GM12865 (cell line): ENCODE data around the gene SAMD13.
A peak's percentile ranks its signal among the peaks of the same experiment; 100 is the strongest.

ENCODE experiments used
- DNase-seq: peaks from one replicate; pipeline ENCODE4 v3.0.0; 2010; ENCODE audit warnings: low read depth
- H3K4me3 ChIP-seq: 2 replicates; pipeline ENCODE4 v1.5.1; 2011; ENCODE audit warnings: mild to moderate bottlenecking, low read depth, low read length, control low read depth
- TF ChIP-seq, protein P1 (sequence below): IDR thresholded peaks from 2 replicates; pipeline ENCODE4 v1.5.1; 2011; ENCODE audit warnings: low read length, control low read depth, low read depth, inconsistent platforms; ENCODE audit not compliant: insufficient read depth; ENCODE audit errors: missing control alignments

The SAMD13 gene

DNA sequence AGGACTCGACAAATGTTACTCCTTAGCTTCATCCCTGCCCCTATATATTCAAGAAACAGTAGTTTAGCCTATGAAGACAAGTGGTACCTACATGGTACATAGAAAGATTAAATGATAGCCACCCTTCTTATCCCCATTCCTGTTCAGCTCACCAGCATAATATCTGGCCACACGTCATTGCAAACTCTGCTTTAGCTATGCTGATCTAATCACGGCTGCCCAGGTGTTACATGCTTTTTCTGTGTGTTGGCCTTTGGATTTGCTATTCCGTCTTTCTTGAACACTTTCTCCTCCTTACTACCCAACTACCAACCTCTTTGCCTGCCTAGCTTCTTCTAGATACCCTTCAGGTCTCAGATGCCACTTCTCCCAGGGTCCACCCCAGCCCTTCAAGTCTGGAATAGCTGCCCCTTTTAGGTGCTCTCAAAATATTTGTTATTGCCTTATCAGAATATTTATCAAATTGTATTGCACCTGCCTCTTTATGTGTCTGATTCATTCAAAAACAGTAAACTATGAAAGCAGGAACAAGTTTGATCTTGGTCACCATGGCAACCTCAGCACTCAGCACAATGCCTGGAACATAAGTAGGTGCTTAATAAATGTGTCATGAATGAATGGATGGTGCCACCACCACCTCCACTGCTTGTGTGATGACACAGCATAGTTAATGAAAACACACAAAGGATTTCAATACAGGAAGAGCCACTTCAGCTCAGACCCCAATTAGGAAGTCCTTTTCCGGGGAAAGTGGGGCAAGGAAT, 85.4 kb downstream of the SAMD13 start:
- no peak overlapping the region for H3K4me3 ChIP-seq
- TF ChIP-seq, protein P1, sequence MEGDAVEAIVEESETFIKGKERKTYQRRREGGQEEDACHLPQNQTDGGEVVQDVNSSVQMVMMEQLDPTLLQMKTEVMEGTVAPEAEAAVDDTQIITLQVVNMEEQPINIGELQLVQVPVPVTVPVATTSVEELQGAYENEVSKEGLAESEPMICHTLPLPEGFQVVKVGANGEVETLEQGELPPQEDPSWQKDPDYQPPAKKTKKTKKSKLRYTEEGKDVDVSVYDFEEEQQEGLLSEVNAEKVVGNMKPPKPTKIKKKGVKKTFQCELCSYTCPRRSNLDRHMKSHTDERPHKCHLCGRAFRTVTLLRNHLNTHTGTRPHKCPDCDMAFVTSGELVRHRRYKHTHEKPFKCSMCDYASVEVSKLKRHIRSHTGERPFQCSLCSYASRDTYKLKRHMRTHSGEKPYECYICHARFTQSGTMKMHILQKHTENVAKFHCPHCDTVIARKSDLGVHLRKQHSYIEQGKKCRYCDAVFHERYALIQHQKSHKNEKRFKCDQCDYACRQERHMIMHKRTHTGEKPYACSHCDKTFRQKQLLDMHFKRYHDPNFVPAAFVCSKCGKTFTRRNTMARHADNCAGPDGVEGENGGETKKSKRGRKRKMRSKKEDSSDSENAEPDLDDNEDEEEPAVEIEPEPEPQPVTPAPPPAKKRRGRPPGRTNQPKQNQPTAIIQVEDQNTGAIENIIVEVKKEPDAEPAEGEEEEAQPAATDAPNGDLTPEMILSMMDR = no peak
- DNase-seq = peak; percentile 17

DNA sequence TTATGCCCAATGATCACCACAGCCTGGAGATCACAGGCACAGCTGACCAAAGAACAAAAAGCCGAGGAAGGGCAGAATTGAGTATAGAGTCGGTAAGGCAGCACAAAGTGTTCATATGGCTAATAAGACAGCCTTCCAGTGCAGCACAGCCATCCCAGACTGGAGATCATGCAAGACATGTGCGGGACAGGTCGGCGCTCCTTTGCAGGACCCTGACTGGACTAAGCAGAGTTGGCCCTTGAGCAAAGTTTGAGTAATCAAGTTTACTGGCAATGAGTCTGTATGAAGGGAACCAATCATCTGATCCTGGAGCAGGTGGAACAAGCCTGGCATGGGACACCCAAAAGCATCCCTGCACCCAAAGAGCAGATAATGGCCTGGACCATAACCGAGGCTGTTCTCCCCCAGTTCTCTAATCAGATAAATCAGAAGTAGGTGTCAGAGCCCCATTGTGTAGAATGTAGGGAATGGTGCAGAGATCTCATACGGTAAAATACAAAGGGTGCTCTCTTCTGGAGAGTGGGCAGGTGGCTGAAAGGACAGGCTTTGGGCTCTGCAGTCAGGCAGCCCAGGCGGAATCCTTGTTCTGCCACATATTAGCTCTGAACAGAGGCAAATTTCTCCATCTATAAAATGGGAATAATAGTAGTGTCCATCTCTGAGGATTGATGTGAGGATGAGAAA, 86.1 kb downstream of the SAMD13 start:
- TF ChIP-seq, protein P1 = no peak
- peak; percentile 5 for DNase-seq

DNA sequence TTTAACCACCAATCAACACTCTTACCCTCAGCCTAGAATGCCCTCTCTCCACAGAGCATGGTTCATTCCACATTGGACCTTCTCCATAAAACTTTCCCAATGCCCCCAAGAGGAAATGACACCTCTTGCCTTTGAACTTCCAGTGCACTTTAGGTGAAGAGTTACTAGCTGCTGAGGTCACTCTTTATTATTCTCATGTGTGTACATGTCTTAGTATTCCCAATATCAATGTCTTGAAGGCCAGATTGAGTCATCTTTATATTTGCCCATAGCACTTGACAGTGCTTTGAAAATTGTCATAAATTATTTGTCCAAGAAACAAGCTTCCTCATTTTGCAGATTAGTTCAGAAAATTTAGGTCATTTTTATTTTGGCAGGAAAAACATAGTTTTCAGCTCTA, 88.7 kb downstream of the SAMD13 start:
- no peak overlapping the region for H3K4me3 ChIP-seq
- TF ChIP-seq, protein P1 = no peak
- DNase-seq = no peak

More for the DNA sequence above, 86.1 kb downstream of the SAMD13 start:
- no peak overlapping the region for H3K4me3 ChIP-seq

DNA sequence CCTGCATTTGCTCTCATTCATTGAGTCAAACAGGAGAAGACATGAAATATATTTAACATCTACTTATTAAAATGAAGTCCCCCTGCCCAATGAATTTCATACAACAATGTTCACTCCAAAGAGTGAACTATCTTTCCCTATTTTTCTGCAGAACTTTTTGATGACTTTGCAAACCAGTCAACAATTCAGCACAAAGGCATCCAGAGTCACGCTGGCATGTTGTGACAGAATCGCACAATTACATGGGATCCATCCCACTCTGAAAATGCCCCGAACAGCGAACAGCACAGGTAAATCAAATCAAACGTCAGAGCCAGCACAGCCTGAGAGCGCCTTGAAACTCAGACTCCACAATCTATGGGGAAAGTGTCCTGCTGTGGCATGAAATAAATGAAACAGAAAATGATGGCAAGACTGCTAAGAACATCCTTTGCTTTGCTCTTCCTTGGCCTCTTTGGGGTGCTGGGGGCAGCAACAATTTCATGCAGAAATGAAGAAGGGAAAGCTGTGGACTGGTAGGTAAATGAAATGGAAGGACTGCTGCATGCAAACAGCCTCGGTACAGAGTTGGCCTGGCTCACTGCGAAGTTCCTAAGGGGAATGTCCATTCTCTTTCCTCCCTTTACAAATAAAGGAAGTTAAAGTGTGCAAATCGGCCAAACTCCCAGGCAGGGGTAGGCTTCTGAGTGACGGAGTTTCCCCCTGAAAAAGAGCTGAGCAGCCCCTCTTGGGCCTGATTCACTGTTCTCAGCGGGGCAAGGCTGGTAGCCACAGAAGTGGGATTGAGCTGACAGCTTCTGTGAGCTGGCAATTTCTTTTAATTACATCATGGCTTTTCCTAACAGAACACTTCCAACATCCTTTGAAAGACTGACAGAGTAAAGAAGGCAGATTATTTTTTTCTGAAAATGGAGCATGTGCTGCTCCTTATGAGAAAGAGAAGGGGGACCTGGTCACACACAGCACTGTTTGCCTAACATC, 97.0 kb downstream of the SAMD13 start, which contains the start of gene DNASE2B:
TSS of gene DNASE2B (plus strand) at position 310 of the 981 bp plus-strand sequence. CDS start at position 391, 81 bp downstream.
- no peak within 1 kb of the TSS for H3K4me3 ChIP-seq
- no peak for DNase-seq
- TF ChIP-seq, protein P1 = no peak
